Chondrocyte (in vitro differentiated cells): ENCODE measurements around the gene GAB4. TPM values are rescaled to one million over a fixed set of nuclear protein-coding genes. Genes with fewer than 3 reads are reported as not detected.
"Not testable (repeated sequence)": the region's sequence is repeated elsewhere in the genome, so short reads cannot be mapped to it uniquely, and the experiment has no call there.

Source experiments
- DNase-seq: peaks from one replicate; pipeline ENCODE4 v3.0.0; 2021; ENCODE audit warnings: mixed read lengths, low spot score
- H3K27ac Mint-ChIP-seq: one replicate; pipeline ENCODE4 v1.8.0; 2021; ENCODE audit warnings: mild to moderate bottlenecking, moderate library complexity, mixed read lengths; ENCODE audit not compliant: unreplicated experiment
- H3K27me3 Mint-ChIP-seq: 2 replicates; pipeline ENCODE4 v1.8.0; 2021; ENCODE audit warnings: low read depth, mixed read lengths
- H3K36me3 Mint-ChIP-seq: 2 replicates; pipeline ENCODE4 v1.8.0; 2021; ENCODE audit warnings: low read depth, mixed read lengths
- H3K4me1 Mint-ChIP-seq: 2 replicates; pipeline ENCODE4 v1.8.0; 2021; ENCODE audit warnings: low read depth, mild to moderate bottlenecking, mixed read lengths
- H3K4me3 Mint-ChIP-seq: one replicate; pipeline ENCODE4 v1.8.0; 2021; ENCODE audit warnings: mild to moderate bottlenecking, moderate library complexity, mixed read lengths; ENCODE audit not compliant: unreplicated experiment
- H3K9me3 Mint-ChIP-seq: 2 replicates; pipeline ENCODE4 v1.8.0; 2021; ENCODE audit warnings: low read depth, mixed read lengths
- CTCF ChIP-seq: fragments of 200-600 bp; sonication (generic); IDR thresholded peaks from 2 replicates; pipeline ENCODE4 v1.5.0; 2021; ENCODE audit warnings: antibody characterized with exemption, mild to moderate bottlenecking, moderate library complexity
- total RNA-seq: library from RNA; stranded (reverse); gene quantifications from 3 replicates; pipeline ENCODE4 v1.2.1, GENCODE V29; 2021

GAB4 gene
- total RNA-seq, 1 donor from 2014 or later: not detected

GRCh38 chr22:16954060-16954403 is 54.0 kb downstream of the GAB4 start:
- Mint-ChIP-seq H3K27ac (no peak overlapping the region), H3K4me1 (no peaks in the 10 kb centered on the region), H3K9me3 (no peaks in the 10 kb centered on the region), H3K36me3 (no peaks in the 10 kb centered on the region), H3K27me3 (no peaks in the 10 kb centered on the region), H3K4me3 (no peak overlapping the region)
- no peak for TF ChIP-seq CTCF
- DNase-seq: peak; percentile 32

GRCh38 chr22:16953206-16954059 is 54.6 kb downstream of the GAB4 start:
- Mint-ChIP-seq H3K4me1 (no peaks in the 10 kb centered on the region), H3K4me3 (no peak overlapping the region), H3K36me3 (no peaks in the 10 kb centered on the region), H3K27me3 (no peaks in the 10 kb centered on the region), H3K9me3 (no peaks in the 10 kb centered on the region), H3K27ac (no peak overlapping the region)
- no peak for TF ChIP-seq CTCF
- DNase-seq: peak; percentile 42

- Mint-ChIP-seq H3K9me3 (no peaks in the 10 kb centered on the region), H3K4me1 (no peaks in the 10 kb centered on the region), H3K4me3 (no peak overlapping the region), H3K27ac (no peak overlapping the region), H3K36me3 (no peaks in the 10 kb centered on the region), H3K27me3 (no peaks in the 10 kb centered on the region)
- no peak for DNase-seq
- no peak for TF ChIP-seq CTCF
Observed at GRCh38 chr22:16949561-16949960, 58.5 kb downstream of the GAB4 start.

GRCh38 chr22:16937811-16938210 is 70.2 kb downstream of the GAB4 start:
- Mint-ChIP-seq H3K36me3 (no peaks in the 10 kb centered on the region), H3K27me3 (no peaks in the 10 kb centered on the region), H3K4me3 (no peak overlapping the region), H3K27ac (no peak overlapping the region), H3K9me3 (peaks cover 10% of the 10 kb centered on the region), H3K4me1 (no peaks in the 10 kb centered on the region)
- DNase-seq: no peak
- TF ChIP-seq CTCF: no peak

GRCh38 chr22:16937209-16937608 is 70.8 kb downstream of the GAB4 start:
- H3K36me3 Mint-ChIP-seq, DNase-seq, H3K27me3 Mint-ChIP-seq, H3K4me1 Mint-ChIP-seq, H3K27ac Mint-ChIP-seq, H3K4me3 Mint-ChIP-seq: not testable (repeated sequence)
- peaks cover 10% of the 10 kb centered on the region for H3K9me3 Mint-ChIP-seq

- Mint-ChIP-seq H3K27ac (no peak overlapping the region), H3K4me1 (no peaks in the 10 kb centered on the region), H3K36me3 (no peaks in the 10 kb centered on the region), H3K9me3 (peaks cover 10% of the 10 kb centered on the region), H3K4me3 (no peak overlapping the region), H3K27me3 (no peaks in the 10 kb centered on the region)
- DNase-seq: no peak
- no peak for TF ChIP-seq CTCF
Observed at GRCh38 chr22:16936625-16937024, 71.4 kb downstream of the GAB4 start.
